Activated naive CD4-positive, alpha-beta T cell treated with anti-CD3 and anti-CD28 coated beads for 36 hours (primary cell): ENCODE data around the gene MEMO1. TPM values are rescaled to one million over a fixed set of nuclear protein-coding genes. Genes with fewer than 3 reads are reported as not detected.

ENCODE experiments used
- CTCF ChIA-PET: fragments of 350-600 bp; sonication (Branson Sonifier 250); formaldehyde crosslinking; loops from one replicate; lab custom pipeline; 2021; ENCODE audit warnings: antibody characterized with exemption; lab: Charles Lee
- DNase-seq: peaks from one replicate; pipeline ENCODE4 v3.0.0-alpha.2; 2020
- H3K27ac Mint-ChIP-seq: one replicate; pipeline ENCODE4 v1.8.0; 2021; ENCODE audit warnings: mild to moderate bottlenecking, mixed read lengths
- H3K27me3 Mint-ChIP-seq: one replicate; pipeline ENCODE4 v1.8.0; 2021; ENCODE audit warnings: low read depth, mixed read lengths
- H3K36me3 Mint-ChIP-seq: one replicate; pipeline ENCODE4 v1.8.0; 2021; ENCODE audit warnings: low read depth, mixed read lengths
- H3K4me1 Mint-ChIP-seq: one replicate; pipeline ENCODE4 v1.8.0; 2021; ENCODE audit warnings: low read depth, mixed read lengths
- H3K4me3 Mint-ChIP-seq: one replicate; pipeline ENCODE4 v1.8.0; 2021; ENCODE audit warnings: mild to moderate bottlenecking, moderate library complexity, mixed read lengths
- H3K9me3 Mint-ChIP-seq: one replicate; pipeline ENCODE4 v1.8.0; 2021; ENCODE audit warnings: mixed read lengths
- intact Hi-C: fragments of 100-400 bp; cut with micrococcal nuclease; formaldehyde crosslinking; loops from one replicate; pipeline ENCODE4 v1.15.1; 2023
- total RNA-seq, 2 experiments: library from RNA; stranded (reverse); gene quantifications; one replicate each; pipeline ENCODE4 v1.2.3, GENCODE V29; 2021

The MEMO1 gene
- total RNA-seq, 2 experiments from 2014 or later: 39.5 to 42.0 TPM

- peaks cover 51% of the 10 kb centered on the region for H3K4me1 Mint-ChIP-seq
Measured at GRCh38 chr2:31992934-31993333, 17.9 kb downstream of the MEMO1 start.

GRCh38 chr2:31992025-31992579 is 18.7 kb downstream of the MEMO1 start:
- intact Hi-C loops: no loop called here
- H3K4me1 Mint-ChIP-seq: peaks cover 49% of the 10 kb centered on the region
- CTCF ChIA-PET: no interaction called here
- H3K4me3 Mint-ChIP-seq: no peak overlapping the region
- no peaks in the 10 kb centered on the region for H3K9me3 Mint-ChIP-seq
- H3K27me3 Mint-ChIP-seq: no peaks in the 10 kb centered on the region
- H3K27ac Mint-ChIP-seq: no peak overlapping the region
- no peak for DNase-seq
- peaks cover 4% of the 10 kb centered on the region for H3K36me3 Mint-ChIP-seq

More at GRCh38 chr2:31992934-31993333, 17.9 kb downstream of the MEMO1 start:
- peaks cover 5% of the 10 kb centered on the region for H3K36me3 Mint-ChIP-seq
- no peaks in the 10 kb centered on the region for H3K9me3 Mint-ChIP-seq
- intact Hi-C loops: no loop called here
- no peak overlapping the region for H3K4me3 Mint-ChIP-seq
- no peak for DNase-seq
- H3K27me3 Mint-ChIP-seq: no peaks in the 10 kb centered on the region
- CTCF ChIA-PET: no interaction called here
- H3K27ac Mint-ChIP-seq: no peak overlapping the region

GRCh38 chr2:31989946-31990345 is 20.9 kb downstream of the MEMO1 start:
- H3K27me3 Mint-ChIP-seq: no peaks in the 10 kb centered on the region
- intact Hi-C loops: no loop called here

GRCh38 chr2:31987454-31988220 is 23.2 kb downstream of the MEMO1 start:
- Mint-ChIP-seq H3K4me3 (no peak overlapping the region), H3K9me3 (no peaks in the 10 kb centered on the region), H3K27me3 (no peaks in the 10 kb centered on the region), H3K36me3 (peaks cover 12% of the 10 kb centered on the region), H3K4me1 (peaks cover 35% of the 10 kb centered on the region), H3K27ac (no peak overlapping the region)
- intact Hi-C loops: no loop called here
- peak; percentile 19 for DNase-seq
- CTCF ChIA-PET: interaction anchor here (1.0 kb wide), 1 partner anchor 10 kb away, joined by 3 read pairs; no protein-coding TSS in a partner anchor

More at GRCh38 chr2:31989946-31990345, 20.9 kb downstream of the MEMO1 start:
- peaks cover 37% of the 10 kb centered on the region for H3K4me1 Mint-ChIP-seq
- H3K9me3 Mint-ChIP-seq: no peaks in the 10 kb centered on the region
- H3K36me3 Mint-ChIP-seq: peaks cover 1% of the 10 kb centered on the region
- no peak overlapping the region for H3K4me3 Mint-ChIP-seq
- CTCF ChIA-PET: interaction anchor here (0.7 kb wide), 1 partner anchor 73 kb away, joined by 3 read pairs; the partner anchor contains the start of gene SPAST
- no peak overlapping the region for H3K27ac Mint-ChIP-seq
- DNase-seq: no peak

- CTCF ChIA-PET: interaction anchor here (1.0 kb wide), 1 partner anchor 10 kb away, joined by 3 read pairs; no protein-coding TSS in a partner anchor
- no peak overlapping the region for H3K27ac Mint-ChIP-seq
- no peak for DNase-seq
Measured at GRCh38 chr2:31986906-31987305, 23.9 kb downstream of the MEMO1 start.

GRCh38 chr2:31983762-31984467 is 26.9 kb downstream of the MEMO1 start:
- H3K27ac Mint-ChIP-seq: no peak overlapping the region
- CTCF ChIA-PET: no interaction called here

More at GRCh38 chr2:31986906-31987305, 23.9 kb downstream of the MEMO1 start:
- H3K36me3 Mint-ChIP-seq: peaks cover 12% of the 10 kb centered on the region
- H3K4me3 Mint-ChIP-seq: no peak overlapping the region
- no peaks in the 10 kb centered on the region for H3K27me3 Mint-ChIP-seq
- intact Hi-C loops: no loop called here
- H3K9me3 Mint-ChIP-seq: no peaks in the 10 kb centered on the region
- H3K4me1 Mint-ChIP-seq: peaks cover 33% of the 10 kb centered on the region

GRCh38 chr2:31980674-31981356 is 30.0 kb downstream of the MEMO1 start:
- no peak for DNase-seq
- Mint-ChIP-seq H3K36me3 (peaks cover 16% of the 10 kb centered on the region), H3K27me3 (no peaks in the 10 kb centered on the region), H3K4me1 (peaks cover 29% of the 10 kb centered on the region), H3K9me3 (no peaks in the 10 kb centered on the region), H3K4me3 (no peak overlapping the region), H3K27ac (peak overlapping the region; percentile 37)
- intact Hi-C loops: no loop called here
- CTCF ChIA-PET: interaction anchor here (0.6 kb wide), 1 partner anchor 57 kb away, joined by 5 read pairs; no protein-coding TSS in a partner anchor

More at GRCh38 chr2:31983762-31984467, 26.9 kb downstream of the MEMO1 start:
- Mint-ChIP-seq H3K9me3 (no peaks in the 10 kb centered on the region), H3K36me3 (peaks cover 11% of the 10 kb centered on the region), H3K4me3 (no peak overlapping the region), H3K4me1 (peaks cover 41% of the 10 kb centered on the region), H3K27me3 (no peaks in the 10 kb centered on the region)
- no peak for DNase-seq
- intact Hi-C loops: no loop called here

- H3K36me3 Mint-ChIP-seq: peaks cover 16% of the 10 kb centered on the region
- intact Hi-C loops: no loop called here
- no peak overlapping the region for H3K27ac Mint-ChIP-seq
- DNase-seq: no peak
- H3K27me3 Mint-ChIP-seq: no peaks in the 10 kb centered on the region
- CTCF ChIA-PET: interaction anchor here (0.6 to 0.7 kb wide), 2 partner anchors 58 to 737 kb away, joined by 3 to 5 read pairs; no protein-coding TSS in a partner anchor
- peaks cover 31% of the 10 kb centered on the region for H3K4me1 Mint-ChIP-seq
- no peak overlapping the region for H3K4me3 Mint-ChIP-seq
- H3K9me3 Mint-ChIP-seq: no peaks in the 10 kb centered on the region
Measured at GRCh38 chr2:31979956-31980355, 30.9 kb downstream of the MEMO1 start.

GRCh38 chr2:31979018-31979417 is 31.8 kb downstream of the MEMO1 start:
- CTCF ChIA-PET: no interaction called here
- peaks cover 37% of the 10 kb centered on the region for H3K4me1 Mint-ChIP-seq
- no peaks in the 10 kb centered on the region for H3K27me3 Mint-ChIP-seq
- H3K9me3 Mint-ChIP-seq: no peaks in the 10 kb centered on the region
- H3K27ac Mint-ChIP-seq: no peak overlapping the region
- no peak for DNase-seq
- intact Hi-C loops: no loop called here
- no peak overlapping the region for H3K4me3 Mint-ChIP-seq
- H3K36me3 Mint-ChIP-seq: peaks cover 9% of the 10 kb centered on the region

- Mint-ChIP-seq H3K27ac (no peak overlapping the region), H3K4me1 (peaks cover 37% of the 10 kb centered on the region), H3K36me3 (peaks cover 6% of the 10 kb centered on the region), H3K27me3 (no peaks in the 10 kb centered on the region), H3K9me3 (no peaks in the 10 kb centered on the region), H3K4me3 (no peak overlapping the region)
- CTCF ChIA-PET: no interaction called here
- no peak for DNase-seq
- intact Hi-C loops: no loop called here
Measured at GRCh38 chr2:31978436-31978835, 32.4 kb downstream of the MEMO1 start.

GRCh38 chr2:31973665-31974064 is 37.1 kb downstream of the MEMO1 start:
- intact Hi-C loops: no loop called here
- Mint-ChIP-seq H3K27me3 (no peaks in the 10 kb centered on the region), H3K36me3 (peaks cover 2% of the 10 kb centered on the region), H3K27ac (no peak overlapping the region), H3K4me1 (peaks cover 31% of the 10 kb centered on the region), H3K4me3 (no peak overlapping the region), H3K9me3 (no peaks in the 10 kb centered on the region)
- CTCF ChIA-PET: no interaction called here
- DNase-seq: no peak

GRCh38 chr2:31972059-31972458 is 38.7 kb downstream of the MEMO1 start:
- H3K4me3 Mint-ChIP-seq: no peak overlapping the region

More at GRCh38 chr2:31972059-31972458, 38.7 kb downstream of the MEMO1 start:
- intact Hi-C loops: no loop called here
- no peaks in the 10 kb centered on the region for H3K27me3 Mint-ChIP-seq
- no peak for DNase-seq
- peaks cover 3% of the 10 kb centered on the region for H3K36me3 Mint-ChIP-seq
- H3K27ac Mint-ChIP-seq: no peak overlapping the region
- H3K9me3 Mint-ChIP-seq: no peaks in the 10 kb centered on the region
- CTCF ChIA-PET: interaction anchor here (0.6 kb wide), 1 partner anchor 28 kb away, joined by 3 read pairs; no protein-coding TSS in a partner anchor
- peaks cover 31% of the 10 kb centered on the region for H3K4me1 Mint-ChIP-seq
